ENCODE measurements around the gene SELENOM.
A peak's percentile ranks its signal among the peaks of the same experiment; 100 is the strongest.

The SELENOM gene

DNA sequence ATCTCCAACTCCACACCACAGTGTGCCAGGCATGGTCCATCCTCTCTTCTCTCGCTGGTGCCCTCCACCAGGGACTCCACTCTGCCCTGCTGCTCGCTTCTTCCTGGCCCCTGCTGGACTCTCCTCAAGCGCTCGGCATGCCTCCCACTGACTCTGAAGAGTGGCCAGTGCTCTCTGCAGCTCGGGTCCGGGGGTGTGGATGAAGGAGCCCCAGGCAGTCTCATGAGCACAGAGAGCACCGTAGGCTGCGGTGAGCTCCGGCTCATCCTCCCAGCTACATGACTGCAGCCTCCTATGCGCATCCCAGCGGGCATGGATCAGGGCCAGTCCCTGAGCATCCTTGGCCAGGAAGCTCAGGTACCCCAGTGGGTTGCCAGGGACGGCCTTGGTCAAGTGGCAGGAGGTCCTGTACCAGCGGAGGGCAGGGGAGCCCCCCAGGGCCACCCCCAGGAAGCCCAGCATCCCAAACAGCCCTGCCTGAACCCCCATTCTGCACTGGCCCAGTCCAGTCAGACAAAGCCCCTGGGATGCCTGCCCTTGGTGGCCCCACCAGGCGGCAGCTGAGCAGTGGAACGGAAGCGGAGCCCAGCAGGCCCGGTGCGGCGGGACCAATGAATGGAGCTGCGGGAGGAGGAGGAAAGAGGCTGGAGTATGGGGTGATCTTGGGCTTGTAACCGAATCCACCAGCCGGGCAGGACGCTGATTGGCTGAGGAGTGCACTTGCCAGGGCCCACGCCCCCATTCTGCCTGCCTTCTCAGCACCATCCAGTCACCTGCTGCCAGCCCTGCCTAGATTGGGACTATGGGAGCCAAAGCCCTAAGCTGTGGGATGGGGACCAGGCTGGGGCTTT, 32.7 kb upstream of the SELENOM start, which contains the start of gene PLA2G3:
Gene PLA2G3 (minus strand): TSS at position 643 of the 851 bp plus-strand sequence. CDS start 154 bp downstream, at position 489.
- no peak within 1 kb of the TSS for H3K27ac Mint-ChIP-seq
- no peak within 1 kb of the TSS for H3K4me3 Mint-ChIP-seq
- intact Hi-C loops (cut with micrococcal nuclease) = no loop called here
- H3K36me3 Mint-ChIP-seq (ENCODE audit: low read depth) = no peaks in the 10 kb centered on the region
- H3K9me3 Mint-ChIP-seq = no peaks in the 10 kb centered on the region
- peaks cover 9% of the 10 kb centered on the region for H3K27me3 Mint-ChIP-seq
- no peaks in the 10 kb centered on the region for H3K4me1 Mint-ChIP-seq (ENCODE audit: low read depth)

DNA sequence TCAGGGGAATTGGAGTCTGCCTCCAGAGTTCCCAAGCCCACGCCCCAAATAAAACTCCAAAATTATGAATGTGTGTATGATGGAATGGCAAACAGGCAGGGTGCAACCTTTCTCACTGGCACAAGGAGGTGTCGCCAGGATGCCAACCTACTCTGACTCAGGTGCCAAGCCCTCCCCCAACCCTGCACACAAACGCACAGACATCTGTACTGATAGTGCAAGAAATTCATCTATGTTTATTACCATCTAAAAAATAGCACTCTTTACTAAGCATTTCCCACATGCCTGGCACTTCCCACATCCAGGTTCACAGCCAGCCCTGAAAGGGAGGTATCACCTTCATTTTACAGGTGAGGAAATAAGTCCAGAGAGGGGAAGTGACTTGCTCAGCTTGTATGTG, 31.7 kb upstream of the SELENOM start:
- intact Hi-C loops (cut with micrococcal nuclease) = no loop called here

DNA sequence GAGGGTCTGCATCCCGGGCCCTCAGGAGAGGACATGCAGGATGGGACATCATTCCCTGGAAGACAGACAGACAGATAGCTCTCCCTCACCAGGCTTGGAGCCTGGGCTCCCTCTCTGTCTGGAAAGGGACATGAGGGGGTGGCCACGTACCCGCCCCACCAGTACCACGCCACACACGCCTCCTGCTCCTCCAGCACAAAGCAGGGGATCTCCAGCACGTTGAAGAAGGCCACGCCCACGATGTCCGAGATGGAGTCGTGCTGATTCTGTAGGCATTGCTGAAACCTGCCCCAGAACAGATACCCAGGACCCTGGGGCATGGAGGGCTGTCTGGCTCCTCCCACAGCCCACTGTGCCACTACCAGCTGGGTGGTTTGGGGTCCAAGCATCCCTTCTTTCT, 30.8 kb upstream of the SELENOM start:
- Mint-ChIP-seq H3K9me3 (no peaks in the 10 kb centered on the region), H3K36me3 (ENCODE audit: low read depth) (no peaks in the 10 kb centered on the region), H3K4me3 (no peak overlapping the region), H3K27me3 (peaks cover 8% of the 10 kb centered on the region), H3K4me1 (ENCODE audit: low read depth) (no peaks in the 10 kb centered on the region), H3K27ac (no peak overlapping the region)
- intact Hi-C loops (cut with micrococcal nuclease) = no loop called here

More for the DNA sequence above, 31.7 kb upstream of the SELENOM start:
- Mint-ChIP-seq H3K9me3 (no peaks in the 10 kb centered on the region), H3K4me3 (no peak overlapping the region), H3K27ac (no peak overlapping the region), H3K27me3 (peaks cover 8% of the 10 kb centered on the region), H3K4me1 (ENCODE audit: low read depth) (no peaks in the 10 kb centered on the region), H3K36me3 (ENCODE audit: low read depth) (no peaks in the 10 kb centered on the region)

DNA sequence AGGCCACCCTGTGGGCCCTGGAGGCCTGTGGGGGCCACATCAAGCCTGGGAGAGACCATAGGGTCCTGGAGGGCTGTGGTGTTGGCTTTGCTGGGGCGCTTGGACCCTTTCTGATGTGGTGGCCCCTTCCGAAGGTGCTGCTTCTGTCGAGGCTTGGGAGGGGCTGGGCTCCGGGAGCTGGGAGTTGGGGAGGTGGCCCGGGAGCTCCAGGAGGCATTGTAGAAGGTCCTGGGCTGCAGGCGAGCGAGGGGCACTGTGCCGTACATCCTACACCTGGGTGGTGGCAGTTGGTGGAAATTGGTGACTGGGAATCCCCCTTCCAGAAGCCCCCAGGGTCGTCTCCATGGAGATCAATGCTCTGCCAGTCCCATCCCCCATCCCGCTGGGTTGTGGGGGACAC, 30.4 kb upstream of the SELENOM start:
- intact Hi-C loops (cut with micrococcal nuclease) = no loop called here

DNA sequence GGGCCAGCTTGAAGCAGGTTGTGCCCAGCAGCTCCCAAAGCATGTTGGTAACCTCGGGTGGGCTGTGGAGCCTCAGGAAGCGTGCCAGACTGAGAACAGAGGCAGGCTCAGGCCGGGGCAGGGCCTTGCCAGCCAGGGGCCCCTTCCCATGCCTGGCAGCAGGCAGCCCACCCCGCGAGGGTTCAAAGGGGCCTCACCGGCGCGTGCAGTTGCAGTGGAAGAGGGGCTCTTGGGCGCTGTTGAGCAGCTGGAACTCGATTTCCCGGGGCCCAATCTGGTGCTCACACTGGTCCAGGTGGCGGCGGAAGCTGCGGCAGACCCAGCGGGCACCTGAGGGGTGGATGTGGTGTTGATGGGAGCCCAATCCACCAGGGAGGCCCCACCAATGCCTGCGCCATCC, 29.3 kb upstream of the SELENOM start:
- H3K4me3 Mint-ChIP-seq = no peak overlapping the region
- intact Hi-C loops (cut with micrococcal nuclease) = no loop called here
- no peaks in the 10 kb centered on the region for H3K9me3 Mint-ChIP-seq
- peaks cover 8% of the 10 kb centered on the region for H3K27me3 Mint-ChIP-seq
- H3K36me3 Mint-ChIP-seq (ENCODE audit: low read depth) = no peaks in the 10 kb centered on the region
- H3K27ac Mint-ChIP-seq = no peak overlapping the region
- H3K4me1 Mint-ChIP-seq (ENCODE audit: low read depth) = no peaks in the 10 kb centered on the region

More for the DNA sequence above, 30.4 kb upstream of the SELENOM start:
- no peaks in the 10 kb centered on the region for H3K4me1 Mint-ChIP-seq (ENCODE audit: low read depth)
- no peak overlapping the region for H3K27ac Mint-ChIP-seq
- no peaks in the 10 kb centered on the region for H3K36me3 Mint-ChIP-seq (ENCODE audit: low read depth)
- H3K4me3 Mint-ChIP-seq = no peak overlapping the region
- H3K9me3 Mint-ChIP-seq = no peaks in the 10 kb centered on the region
- peaks cover 8% of the 10 kb centered on the region for H3K27me3 Mint-ChIP-seq

DNA sequence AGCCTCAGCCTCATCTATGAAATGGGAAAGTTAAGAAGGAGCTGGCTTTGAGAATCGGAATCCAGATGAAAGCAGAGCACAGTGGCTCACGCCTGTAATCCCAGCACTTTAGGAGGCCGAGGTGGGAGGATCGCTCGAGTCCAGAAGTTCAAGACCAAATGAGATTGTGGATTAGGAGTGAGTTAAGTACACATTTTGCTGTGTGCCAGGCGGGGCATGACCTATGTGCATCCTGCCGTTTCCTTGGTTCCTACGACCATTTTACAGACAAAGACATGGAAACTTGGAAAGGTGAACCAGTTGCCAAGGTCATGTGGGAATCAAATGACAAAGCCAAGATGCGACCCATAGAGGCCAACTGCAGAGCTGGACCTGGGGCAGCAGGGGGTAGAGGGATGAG, 28.8 kb upstream of the SELENOM start:
- Mint-ChIP-seq H3K4me3 (no peak overlapping the region), H3K27ac (no peak overlapping the region), H3K36me3 (ENCODE audit: low read depth) (no peaks in the 10 kb centered on the region), H3K4me1 (ENCODE audit: low read depth) (no peaks in the 10 kb centered on the region), H3K9me3 (no peaks in the 10 kb centered on the region), H3K27me3 (peaks cover 8% of the 10 kb centered on the region)
- intact Hi-C loops (cut with micrococcal nuclease) = no loop called here

DNA sequence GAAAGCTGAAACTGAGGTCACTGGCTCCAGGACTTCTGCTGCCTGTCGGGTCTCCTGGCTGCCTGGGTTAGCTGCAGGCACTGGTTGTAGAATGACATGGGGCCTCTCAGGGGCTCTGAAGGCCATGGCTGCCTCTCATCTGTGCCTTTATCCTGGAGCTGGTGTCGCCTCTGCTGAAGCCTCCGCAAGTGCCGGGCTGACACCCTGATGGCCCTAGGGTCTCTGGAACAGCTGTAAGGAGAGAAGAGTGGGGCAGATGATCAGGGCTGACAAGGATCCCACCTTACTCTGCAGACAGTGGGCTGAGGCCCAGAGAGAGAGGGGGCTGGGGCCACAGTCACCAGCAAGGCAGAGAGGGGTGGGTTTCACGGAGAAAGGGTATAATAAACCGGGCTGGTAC, 28.3 kb upstream of the SELENOM start:
- no peak overlapping the region for H3K27ac Mint-ChIP-seq
- H3K4me3 Mint-ChIP-seq = no peak overlapping the region
- H3K9me3 Mint-ChIP-seq = no peaks in the 10 kb centered on the region
- H3K36me3 Mint-ChIP-seq (ENCODE audit: low read depth) = no peaks in the 10 kb centered on the region
- intact Hi-C loops (cut with micrococcal nuclease) = no loop called here
- no peaks in the 10 kb centered on the region for H3K4me1 Mint-ChIP-seq (ENCODE audit: low read depth)
- H3K27me3 Mint-ChIP-seq = peaks cover 8% of the 10 kb centered on the region

DNA sequence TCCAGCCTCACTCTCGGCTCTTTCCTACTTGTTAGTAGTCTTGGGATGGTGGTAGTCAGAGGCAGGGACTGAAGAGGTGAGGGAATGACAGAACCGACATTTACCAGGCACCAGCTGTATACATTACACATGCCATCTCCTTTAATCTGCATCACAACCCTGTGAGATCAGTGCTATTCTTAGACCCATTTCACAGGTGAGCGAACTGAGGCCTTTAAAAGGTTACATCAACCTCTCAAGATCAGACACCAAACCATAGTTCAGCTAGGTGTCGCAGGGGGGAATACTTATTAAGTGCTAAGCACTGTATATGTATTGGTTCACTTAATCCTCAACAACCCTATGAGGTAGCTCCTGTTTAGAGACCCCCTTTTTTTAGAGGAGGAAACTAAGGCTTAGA, 27.3 kb upstream of the SELENOM start:
- intact Hi-C loops (cut with micrococcal nuclease) = no loop called here
- Mint-ChIP-seq H3K4me3 (no peak overlapping the region), H3K4me1 (ENCODE audit: low read depth) (no peaks in the 10 kb centered on the region), H3K36me3 (ENCODE audit: low read depth) (no peaks in the 10 kb centered on the region), H3K27ac (no peak overlapping the region), H3K27me3 (peaks cover under 1% of the 10 kb centered on the region), H3K9me3 (no peaks in the 10 kb centered on the region)

DNA sequence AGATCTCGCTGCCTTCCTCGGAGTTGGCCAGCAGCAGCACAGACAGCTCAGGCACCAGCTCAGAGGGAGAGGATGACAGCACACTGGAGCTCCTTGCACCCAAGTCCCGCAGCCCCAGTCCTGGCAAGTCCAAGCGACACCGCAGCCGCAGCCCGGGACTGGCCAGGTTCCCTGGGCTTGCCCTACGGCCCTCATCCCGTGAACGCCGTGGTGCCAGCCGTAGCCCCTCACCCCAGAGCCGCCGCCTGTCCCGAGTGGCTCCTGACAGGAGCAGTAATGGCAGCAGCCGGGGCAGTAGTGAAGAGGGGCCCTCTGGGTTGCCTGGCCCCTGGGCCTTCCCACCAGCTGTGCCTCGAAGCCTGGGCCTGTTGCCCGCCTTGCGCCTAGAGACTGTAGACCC, 26.5 kb upstream of the SELENOM start:
- H3K27me3 Mint-ChIP-seq = no peaks in the 10 kb centered on the region
- H3K4me3 Mint-ChIP-seq = no peak overlapping the region
- no peaks in the 10 kb centered on the region for H3K36me3 Mint-ChIP-seq (ENCODE audit: low read depth)
- intact Hi-C loops (cut with micrococcal nuclease) = no loop called here
- H3K27ac Mint-ChIP-seq = no peak overlapping the region
- H3K4me1 Mint-ChIP-seq (ENCODE audit: low read depth) = no peaks in the 10 kb centered on the region
- no peaks in the 10 kb centered on the region for H3K9me3 Mint-ChIP-seq

DNA sequence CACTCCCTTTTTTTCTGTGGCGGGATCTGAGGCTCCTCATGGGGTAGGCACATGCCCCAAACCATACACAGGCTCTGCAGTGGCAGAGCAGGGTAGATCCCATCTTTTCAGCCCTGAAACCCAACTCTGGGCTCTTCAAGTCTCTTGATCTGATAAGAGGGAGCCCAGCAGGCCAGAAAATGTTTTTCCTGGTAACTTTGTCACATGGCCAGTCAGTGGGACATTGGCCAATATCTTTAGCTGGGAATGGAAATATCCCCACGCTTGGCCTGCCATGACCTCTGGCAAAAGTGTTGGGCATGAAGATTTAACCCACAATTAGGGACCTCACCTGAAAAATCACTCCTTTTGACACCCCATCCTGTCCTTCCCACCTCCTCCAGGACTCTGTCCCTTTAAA, 23.5 kb upstream of the SELENOM start:
- no peaks in the 10 kb centered on the region for H3K9me3 Mint-ChIP-seq
- H3K4me1 Mint-ChIP-seq (ENCODE audit: low read depth) = peaks cover 13% of the 10 kb centered on the region
- intact Hi-C loops (cut with micrococcal nuclease) = no loop called here
- H3K27ac Mint-ChIP-seq = no peak overlapping the region
- no peaks in the 10 kb centered on the region for H3K36me3 Mint-ChIP-seq (ENCODE audit: low read depth)
- H3K4me3 Mint-ChIP-seq = no peak overlapping the region
- H3K27me3 Mint-ChIP-seq = no peaks in the 10 kb centered on the region

DNA sequence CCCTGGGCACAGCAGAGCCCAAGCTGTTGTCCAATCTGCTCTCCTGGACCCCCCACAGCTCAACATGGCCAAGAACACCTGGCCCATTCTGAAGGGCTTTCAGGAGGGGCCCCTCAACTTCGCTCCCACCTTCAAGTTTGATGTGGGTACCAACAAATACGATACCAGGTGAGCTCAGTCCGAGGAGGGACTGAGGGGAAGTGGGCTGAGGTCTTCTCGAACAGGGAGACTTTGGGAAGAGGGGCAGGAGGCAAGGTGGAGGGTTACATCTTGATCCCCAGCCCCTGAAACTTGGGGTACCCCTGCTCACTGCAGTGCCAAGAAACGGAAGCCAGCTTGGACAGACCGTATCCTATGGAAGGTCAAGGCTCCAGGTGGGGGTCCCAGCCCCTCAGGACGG, 20.8 kb upstream of the SELENOM start:
- H3K4me1 Mint-ChIP-seq (ENCODE audit: low read depth) = peaks cover 13% of the 10 kb centered on the region
- H3K9me3 Mint-ChIP-seq = no peaks in the 10 kb centered on the region
- no peak overlapping the region for H3K27ac Mint-ChIP-seq
- peaks cover 7% of the 10 kb centered on the region for H3K27me3 Mint-ChIP-seq
- no peak overlapping the region for H3K4me3 Mint-ChIP-seq
- intact Hi-C loops (cut with micrococcal nuclease) = no loop called here
- no peaks in the 10 kb centered on the region for H3K36me3 Mint-ChIP-seq (ENCODE audit: low read depth)

DNA sequence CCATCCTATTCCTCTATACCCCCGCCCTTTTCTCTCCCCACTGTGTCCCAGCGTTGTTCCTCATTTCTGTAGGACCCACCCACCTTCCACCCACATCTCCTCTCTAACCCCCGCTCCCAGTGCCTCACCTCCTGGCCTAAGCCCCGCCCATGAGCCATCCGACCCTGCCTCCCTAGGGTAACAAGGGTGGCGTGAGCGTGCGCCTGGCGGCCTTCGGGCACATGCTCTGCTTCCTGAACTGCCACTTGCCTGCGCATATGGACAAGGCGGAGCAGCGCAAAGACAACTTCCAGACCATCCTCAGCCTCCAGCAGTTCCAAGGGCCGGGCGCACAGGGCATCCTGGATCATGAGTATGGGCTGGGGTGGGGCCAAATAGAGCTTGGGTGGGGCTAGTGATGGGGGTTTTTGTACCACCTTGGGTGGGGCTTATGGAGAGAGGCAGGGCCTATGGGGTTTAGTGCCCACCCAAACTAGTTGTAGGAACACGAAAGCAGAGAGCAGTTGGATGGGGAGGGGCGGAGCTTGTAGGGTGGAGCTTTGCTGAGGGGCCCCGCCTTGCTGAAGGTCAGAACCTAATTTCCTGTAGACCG, 19.9 kb upstream of the SELENOM start:
- Mint-ChIP-seq H3K27ac (no peak overlapping the region), H3K4me1 (ENCODE audit: low read depth) (peaks cover 13% of the 10 kb centered on the region), H3K27me3 (peaks cover 7% of the 10 kb centered on the region), H3K9me3 (no peaks in the 10 kb centered on the region), H3K4me3 (peak overlapping the region; percentile 5), H3K36me3 (ENCODE audit: low read depth) (no peaks in the 10 kb centered on the region)
- intact Hi-C loops (cut with micrococcal nuclease) = no loop called here

DNA sequence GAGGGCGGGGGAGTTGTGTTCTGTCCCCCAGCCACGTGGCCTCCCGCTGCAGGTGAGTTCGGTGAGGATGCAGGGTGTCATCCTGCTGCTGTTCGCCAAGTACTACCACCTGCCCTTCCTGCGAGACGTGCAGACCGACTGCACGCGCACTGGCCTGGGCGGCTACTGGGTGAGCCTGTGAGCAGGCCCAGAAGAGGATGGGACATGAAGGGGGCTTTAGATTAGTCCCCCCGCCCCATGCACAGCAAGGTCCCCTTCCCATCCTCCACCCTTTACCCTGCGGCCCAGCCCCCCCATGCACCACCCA, 19.5 kb upstream of the SELENOM start:
- H3K4me1 Mint-ChIP-seq (ENCODE audit: low read depth) = peaks cover 13% of the 10 kb centered on the region
- intact Hi-C loops (cut with micrococcal nuclease) = no loop called here
- no peaks in the 10 kb centered on the region for H3K36me3 Mint-ChIP-seq (ENCODE audit: low read depth)
- peaks cover 7% of the 10 kb centered on the region for H3K27me3 Mint-ChIP-seq
- no peak overlapping the region for H3K27ac Mint-ChIP-seq
- H3K4me3 Mint-ChIP-seq = no peak overlapping the region
- no peaks in the 10 kb centered on the region for H3K9me3 Mint-ChIP-seq

DNA sequence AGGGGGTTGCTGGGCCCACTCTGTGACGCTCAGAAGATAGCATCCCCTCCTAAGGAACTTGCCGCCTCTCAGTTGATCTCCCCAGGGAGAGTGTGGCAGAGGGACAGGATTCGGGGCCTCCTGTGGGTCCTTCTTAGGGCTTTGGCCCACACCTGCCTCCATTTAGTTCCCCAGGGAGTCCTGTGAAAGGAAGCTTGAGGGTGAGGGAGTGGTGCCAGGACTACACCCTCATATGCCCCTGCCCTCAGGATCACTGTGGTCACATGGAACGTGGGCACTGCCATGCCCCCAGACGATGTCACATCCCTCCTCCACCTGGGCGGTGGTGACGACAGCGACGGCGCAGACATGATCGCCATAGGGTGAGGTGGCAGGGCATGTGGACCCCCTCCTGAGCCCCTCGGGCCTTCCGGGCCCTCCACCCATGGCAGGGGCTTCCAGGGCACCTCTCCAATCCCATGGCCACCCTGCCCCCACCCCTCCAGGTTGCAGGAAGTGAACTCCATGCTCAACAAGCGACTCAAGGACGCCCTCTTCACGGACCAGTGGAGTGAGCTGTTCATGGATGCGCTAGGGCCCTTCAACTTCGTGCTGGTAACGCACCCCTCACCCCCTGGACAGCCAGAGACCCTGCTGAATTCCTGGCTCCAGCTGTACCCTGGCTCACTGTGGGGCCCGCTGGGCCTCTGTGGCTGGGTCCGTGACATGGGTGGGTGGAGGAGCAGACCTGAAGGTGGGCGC, 18.9 kb upstream of the SELENOM start:
- H3K36me3 Mint-ChIP-seq (ENCODE audit: low read depth) = no peaks in the 10 kb centered on the region
- intact Hi-C loops (cut with micrococcal nuclease) = no loop called here
- no peak overlapping the region for H3K27ac Mint-ChIP-seq
- H3K4me1 Mint-ChIP-seq (ENCODE audit: low read depth) = peaks cover 13% of the 10 kb centered on the region
- H3K4me3 Mint-ChIP-seq = no peak overlapping the region
- H3K9me3 Mint-ChIP-seq = no peaks in the 10 kb centered on the region
- H3K27me3 Mint-ChIP-seq = peaks cover 7% of the 10 kb centered on the region
